ENCODE data around the gene MINK1.
"Not testable (repeated sequence)": the region's sequence is repeated elsewhere in the genome, so short reads cannot be mapped to it uniquely, and the experiment has no call there.

Gene MINK1

DNA sequence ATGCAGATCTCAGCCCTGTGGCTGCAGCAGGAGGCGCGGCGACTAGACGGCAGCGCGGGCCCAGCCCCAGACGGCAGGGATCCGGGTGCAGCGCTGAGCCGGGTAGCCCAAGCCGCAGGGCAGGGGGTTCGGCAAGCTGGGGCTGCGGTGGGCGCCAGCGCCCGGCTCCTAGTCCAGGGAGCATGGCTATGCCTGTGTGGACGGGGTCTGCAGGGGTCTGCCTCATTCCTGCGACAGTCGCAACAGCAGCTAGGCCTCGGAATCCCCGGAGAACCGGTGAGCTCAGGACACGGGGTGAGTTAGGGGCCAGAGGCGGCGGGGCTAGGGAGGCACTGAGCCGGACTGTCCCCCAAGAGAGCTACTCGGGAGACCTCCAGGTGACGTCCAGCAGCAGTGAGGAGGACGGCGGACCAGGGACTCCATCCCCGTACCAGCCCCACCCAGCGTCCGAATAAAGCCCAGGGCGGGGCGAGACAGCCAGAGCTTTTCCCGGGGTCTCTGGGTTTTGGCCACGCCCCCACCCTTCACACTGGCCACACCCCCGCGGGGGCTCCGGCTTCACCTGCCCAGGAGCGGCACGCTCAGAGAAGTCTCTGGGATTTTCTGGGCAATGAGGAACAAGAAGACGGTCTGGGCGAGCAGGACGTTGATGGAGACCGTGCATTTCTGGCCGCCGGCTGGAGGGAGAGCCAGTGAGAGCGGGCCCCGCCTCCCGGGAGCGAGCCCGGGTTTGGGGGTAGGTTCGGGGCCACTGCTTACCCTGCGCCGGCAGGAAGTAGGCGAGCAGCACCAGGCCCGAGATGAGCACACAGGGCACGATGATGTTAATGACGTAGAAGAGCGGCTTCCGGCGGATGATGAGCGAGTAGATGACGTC, 67.3 kb downstream of the MINK1 start:
- DNase-seq: peak; percentile 82 to 90

DNA sequence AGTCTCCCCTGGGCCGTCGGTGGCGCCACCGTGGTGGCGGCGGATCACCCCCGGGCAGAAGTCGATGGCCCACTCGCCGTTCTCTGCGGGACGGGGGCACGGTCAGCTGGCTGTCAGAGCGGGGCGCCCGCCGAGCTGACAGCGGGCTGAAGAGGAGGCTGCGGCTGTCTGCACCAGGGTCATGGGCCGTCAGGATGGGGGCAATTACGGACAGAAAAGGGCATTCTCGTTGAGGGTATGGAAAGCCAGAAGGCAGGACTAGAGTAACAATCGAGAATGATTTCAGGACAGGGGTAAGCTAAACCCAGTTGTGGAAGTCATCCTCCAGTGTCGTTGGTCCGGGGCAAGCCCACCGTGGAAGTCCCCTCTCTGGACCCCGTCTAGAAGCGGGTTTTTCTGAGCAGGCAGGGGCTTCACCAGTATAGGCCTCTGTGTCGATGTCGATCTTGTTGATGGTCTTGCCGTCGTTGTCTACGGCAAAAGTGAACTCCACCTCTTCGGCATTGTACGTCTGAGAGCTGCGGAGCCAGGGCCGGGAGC, 68.0 kb downstream of the MINK1 start:
- no peak for DNase-seq

DNA sequence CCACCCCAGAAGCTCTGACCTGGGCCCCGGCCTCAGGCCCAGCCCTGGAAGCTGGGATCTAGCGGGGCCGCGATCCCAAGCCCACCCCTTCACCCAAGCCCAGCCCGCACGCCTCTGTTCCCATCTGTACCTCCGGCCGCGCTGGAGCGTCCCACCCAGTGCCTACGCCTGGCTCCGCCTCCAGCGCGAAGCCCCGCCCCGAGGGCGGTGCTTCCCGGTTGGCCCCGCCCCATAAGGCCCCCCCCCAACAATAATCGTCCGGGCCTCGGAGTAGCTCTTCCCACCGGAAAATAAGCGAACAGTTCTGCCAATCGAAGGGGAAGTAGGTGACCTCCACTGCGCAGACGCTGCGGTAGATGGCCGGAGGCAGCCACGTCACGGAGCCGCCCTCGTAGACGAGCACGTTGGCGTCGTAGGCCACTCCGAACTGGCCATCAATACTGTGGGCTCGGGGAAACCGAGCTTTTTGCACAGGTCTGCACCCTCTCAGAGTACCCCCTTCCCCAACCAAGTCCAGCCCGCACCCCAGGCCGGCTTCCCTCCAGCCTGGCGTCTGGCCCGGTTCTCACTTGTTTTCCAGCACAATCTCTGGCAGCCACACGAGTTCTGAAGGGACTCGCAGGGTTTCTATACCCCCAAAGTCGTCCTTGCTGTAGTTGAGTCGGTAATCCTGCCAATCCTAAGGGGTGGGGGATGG, 68.7 kb downstream of the MINK1 start:
- peak; percentile 50 to 74 for DNase-seq

DNA sequence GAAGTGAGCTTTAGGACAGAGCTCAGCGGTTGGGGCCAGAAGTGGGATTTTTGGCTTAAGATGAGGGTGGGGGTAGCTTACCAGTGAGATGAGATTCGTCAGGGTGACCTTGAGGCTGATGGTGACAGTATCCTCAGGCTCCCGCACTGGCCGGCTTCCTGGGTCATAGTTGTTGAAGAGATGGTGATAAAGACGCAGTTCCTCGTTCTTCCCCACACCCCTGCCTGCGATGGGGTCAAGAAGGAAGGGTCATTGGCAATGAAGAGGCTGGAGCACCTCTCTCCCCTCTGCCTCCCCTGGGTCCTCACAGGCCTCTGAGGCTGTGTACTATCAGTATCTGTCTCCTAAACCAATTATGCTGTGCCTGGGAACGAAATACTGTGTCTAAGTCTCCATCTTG, 69.4 kb downstream of the MINK1 start:
- DNase-seq: no peak

DNA sequence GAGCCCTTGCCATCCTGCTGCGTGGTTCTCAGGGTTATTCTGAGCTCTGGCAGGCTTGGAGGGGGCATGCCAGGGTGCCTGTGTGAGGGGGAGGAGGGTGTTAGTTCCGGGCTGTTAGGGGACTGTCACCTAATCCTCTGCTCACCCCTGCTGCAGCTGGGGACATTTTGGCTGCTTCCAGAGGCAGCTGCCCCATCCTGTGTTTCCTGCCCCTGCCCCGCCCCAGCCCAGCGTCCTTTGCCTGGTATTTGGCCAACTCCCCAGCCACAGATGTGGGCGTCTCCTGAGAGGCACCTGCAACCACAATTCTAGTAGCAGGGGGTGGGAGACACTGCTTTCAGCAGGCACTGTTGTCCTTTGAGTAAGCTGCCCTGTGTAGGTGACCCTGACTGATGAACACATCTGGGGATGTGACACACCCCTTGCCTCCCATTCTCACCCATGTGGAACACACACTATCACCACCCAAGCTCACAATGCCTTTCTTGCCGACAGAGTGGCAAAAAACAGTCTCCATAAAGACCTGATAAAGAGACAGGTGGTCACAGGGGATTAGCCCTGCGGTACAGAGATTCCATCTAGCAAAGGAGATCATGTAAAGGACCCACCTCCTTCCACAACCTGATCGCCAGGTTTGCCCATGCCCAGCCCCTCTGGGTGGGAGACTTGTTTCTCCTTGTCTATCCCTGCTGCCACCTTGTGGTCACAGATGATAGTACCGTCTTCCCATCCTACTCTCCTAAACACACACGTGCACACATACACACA, 70.1 kb downstream of the MINK1 start, which contains the start of gene CHRNE:
CHRNE (minus strand) TSS at position 48 of the 768 bp plus-strand sequence; CDS start at position 13, 35 bp downstream.
- DNase-seq: peak; percentile 82 to 84

DNA sequence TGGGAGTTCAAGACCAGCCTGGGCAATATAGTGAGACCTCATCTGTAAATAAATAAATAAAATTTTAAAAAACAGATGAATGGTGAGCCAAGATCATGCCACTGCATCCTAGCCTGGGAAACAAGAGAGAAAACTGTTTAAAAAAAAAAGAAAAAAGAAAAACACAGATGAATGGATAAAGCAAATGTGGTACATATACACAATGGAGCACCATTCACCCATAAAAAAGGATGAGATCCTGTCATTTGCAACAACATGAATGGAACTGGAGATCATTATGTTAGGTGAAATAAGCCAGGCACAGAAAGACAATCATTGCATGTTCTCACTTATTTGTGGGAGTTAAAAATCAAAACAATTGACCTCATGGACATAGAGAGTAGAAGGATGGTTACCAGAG, 73.5 kb downstream of the MINK1 start:
- DNase-seq: not testable (repeated sequence)

DNA sequence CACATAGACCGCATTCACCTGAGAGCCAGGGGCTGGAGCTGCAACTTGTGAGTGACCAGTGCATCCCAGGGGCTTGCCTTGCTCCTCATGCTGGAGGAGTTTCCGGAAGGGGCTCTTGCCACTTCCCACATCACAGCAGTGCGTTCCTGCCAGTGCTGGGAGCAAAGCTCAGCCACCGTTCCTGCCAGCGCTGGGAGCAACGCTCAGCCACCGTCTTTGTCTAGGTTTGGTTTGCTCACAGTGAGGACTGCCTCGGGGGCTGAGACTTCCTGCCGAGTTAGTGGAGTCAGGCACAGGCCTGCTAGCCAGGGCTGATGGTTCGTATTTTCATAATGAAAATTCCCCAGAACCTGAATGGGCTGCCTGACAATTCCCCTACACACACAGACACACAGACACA, 75.2 kb downstream of the MINK1 start:
- no peak for DNase-seq

DNA sequence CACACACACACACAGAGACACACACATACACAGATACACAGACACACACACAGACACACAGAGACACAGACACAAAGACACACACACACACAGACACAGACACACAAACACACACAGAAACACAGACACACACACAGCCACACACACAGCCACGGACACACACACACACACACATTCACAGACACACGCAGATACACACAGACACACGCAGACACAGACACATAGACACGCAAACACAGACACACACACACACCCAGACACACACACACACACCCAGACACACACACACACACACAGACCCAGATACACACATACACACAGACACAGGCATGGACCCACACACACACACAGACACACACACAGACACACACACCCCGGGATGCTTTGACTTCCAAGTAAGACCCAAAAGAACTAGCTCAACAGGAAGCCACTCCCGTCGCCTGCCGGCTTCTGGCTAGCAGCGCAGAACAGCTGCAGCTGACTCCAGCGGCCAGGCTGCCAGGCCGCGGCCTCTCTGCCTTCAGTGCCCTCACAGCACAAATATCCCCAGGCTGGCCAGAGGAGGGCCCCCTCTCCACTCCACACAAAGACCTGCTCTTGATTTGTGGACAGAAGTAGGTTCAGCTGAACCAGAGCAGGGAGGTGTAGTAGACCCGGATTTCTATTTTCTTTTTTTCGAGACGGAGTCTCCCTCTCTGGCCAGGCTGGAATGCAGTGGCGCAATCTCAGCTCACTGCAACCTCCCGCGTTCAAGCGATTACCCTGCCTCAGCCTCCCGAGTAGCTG, 75.8 kb downstream of the MINK1 start:
- DNase-seq: peak; percentile 82 to 86

DNA sequence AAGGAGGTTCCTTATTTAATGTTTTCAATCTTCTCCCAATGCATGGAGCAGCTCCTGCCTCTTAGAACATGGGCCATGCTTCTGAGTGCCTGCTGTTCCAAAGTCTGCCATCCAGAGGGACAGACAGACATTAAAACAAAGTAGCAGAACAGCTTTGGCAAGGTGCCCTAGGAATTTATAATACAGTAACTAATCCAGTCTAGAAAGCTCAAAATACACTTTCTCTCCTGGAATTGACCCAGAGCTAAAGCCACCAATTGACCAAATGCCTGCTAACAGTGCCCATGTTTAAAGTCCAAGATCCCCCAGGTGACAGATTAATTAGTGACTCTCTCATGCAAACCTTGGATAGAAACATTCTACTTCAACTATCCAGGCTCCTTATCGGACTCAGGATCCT, 80.9 kb downstream of the MINK1 start:
- no peak for DNase-seq

DNA sequence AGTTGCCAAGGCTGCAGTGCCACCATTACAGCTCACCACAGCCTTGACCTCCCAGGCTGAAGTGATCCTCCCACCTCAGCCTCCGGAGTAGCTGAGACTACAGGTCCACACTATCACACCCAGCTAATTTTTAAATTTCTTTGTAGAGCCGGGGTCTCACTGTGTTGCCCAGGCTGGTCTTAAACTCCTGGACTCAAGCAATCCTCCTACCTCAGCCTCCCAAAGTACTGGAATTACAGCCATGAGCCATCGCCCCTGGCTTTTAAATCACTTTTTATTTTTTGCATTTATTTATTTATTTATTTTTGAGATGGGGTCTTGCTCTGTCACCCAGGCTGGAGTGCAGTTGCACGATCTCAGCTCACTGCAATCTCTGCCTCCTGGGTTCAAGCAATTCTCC, 81.4 kb downstream of the MINK1 start:
- DNase-seq: not testable (repeated sequence)

DNA sequence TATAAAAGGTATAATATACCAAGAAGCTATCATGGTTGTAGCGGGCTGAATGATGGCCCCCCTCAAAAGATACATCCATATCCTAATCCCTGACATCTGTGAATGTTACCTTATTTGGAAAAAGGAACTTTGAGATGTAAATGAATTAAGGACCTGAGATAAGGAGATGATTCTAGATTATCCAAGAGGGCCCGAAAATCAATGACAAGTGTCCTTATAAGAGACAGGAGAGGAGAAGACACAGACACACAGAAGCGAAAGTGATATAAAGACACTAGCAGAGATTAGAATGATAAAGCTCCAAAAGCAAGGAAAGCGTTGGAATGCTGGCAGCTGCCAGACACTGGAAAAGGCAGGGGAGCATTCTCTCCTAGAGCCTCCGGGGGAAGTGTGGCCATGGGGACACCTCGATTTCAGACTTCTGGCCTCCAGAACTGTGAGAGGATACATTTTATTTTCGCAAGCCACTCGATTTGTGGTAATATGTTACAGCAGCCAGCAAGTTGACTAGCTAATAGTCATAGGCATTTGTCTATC, 86.4 kb downstream of the MINK1 start:
- DNase-seq: no peak

DNA sequence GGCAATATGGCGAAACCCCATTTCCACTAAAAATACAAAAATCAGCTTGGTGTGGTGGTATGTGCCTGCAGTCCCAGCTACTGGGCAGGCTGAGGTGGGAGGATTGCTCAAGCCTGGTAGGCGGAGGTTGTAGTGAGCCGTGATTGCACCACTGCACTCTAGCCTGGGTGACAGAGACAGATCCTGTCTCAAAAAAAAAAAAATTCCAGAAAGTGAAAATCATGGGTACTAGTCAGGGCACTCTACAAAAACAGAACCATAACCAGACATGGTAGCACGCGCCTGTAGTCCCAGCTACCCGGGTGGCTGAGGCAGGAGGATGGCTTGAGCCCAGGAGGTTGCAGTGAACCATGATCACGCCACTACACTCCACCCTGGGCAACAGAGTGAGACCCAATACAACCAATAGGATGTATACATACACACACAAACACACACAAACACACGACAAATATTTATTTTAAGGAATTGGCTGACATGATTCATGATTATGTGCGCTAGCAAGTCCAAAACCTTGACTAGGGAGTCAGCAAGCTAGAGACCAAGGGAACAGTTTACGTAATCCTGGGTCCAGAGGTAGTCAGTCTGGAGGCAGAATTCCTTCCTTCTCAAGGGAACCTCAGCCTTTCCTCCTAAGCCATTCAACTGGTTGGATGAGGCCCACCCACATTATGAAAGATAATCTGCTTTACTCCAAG, 87.4 kb downstream of the MINK1 start:
- peak in 1 of 2 donors; percentile 54 for DNase-seq

DNA sequence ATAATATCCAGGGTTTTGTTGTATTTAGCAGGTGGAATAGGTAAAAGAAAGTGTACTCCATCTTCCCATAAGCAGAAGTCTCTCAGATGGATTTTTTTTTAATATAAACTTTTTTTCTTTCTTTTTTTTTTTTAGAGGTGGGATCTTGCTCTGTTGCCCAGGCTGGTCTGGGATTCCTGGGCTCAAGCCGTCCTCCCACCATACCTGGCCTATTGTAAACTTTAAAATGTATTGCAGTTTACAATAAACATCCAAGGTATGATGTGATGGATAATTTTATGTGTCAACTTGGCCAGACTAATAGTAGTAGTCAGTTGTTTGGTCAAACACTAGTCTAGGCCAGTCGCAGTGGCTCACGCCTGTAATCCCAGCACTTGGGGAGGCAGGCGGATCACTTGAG, 88.2 kb downstream of the MINK1 start:
- DNase-seq: no peak

DNA sequence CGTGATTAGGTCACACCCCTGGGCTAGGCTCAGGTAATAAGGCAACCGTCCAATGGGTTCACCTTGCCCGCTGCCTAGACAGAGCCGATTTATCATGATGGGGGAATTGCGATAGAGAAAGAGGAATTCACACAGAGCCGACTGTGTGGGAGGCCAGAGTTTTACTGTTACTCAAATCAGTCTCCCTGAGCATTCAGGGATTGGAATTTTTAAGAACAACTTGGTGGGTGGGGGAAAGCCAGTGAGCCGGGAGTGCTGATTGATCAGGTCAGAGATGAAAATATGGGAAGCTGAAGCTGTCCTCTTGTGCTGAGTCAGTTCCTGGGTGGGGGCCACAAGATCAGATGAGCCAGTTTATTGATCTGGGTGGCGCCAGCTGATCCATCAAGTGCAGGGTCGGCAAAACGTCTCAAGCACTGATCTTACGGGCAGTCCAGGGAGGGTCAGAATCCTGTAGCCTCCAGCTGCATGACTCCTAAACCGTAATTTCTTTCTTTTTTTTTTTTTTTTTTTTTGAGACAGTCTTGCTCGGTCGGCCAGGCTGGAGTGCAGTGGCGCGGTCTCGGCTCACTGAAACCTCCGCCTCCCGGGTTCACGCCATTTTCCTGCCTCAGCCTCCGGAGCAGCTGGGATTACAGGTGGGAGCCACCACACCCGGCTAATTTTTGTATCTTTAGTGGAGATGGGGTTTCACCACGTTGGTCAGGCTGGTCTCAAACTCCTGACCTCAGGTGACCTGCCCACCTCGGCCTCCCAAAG, 93.6 kb downstream of the MINK1 start:
- not testable (repeated sequence) for DNase-seq

DNA sequence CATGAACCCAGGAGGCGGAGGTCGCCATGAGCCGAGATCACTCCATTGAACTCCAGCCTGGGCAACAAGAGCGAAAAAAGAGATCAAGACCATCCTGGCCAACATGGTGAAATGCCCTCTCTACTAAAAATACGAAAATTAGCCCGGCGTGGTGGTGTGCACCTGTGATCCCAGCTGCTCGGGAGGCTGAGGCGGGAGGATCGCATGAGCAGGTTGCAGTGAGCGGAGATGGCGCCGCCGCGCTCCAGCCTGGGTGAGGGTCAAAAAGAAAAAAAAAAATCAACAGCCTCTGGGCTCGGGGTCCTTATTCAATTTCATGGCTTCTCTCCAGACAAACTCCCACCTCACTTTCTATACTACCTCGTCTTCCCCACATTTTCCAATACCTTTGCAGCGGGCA, 95.7 kb downstream of the MINK1 start:
- DNase-seq: no peak

DNA sequence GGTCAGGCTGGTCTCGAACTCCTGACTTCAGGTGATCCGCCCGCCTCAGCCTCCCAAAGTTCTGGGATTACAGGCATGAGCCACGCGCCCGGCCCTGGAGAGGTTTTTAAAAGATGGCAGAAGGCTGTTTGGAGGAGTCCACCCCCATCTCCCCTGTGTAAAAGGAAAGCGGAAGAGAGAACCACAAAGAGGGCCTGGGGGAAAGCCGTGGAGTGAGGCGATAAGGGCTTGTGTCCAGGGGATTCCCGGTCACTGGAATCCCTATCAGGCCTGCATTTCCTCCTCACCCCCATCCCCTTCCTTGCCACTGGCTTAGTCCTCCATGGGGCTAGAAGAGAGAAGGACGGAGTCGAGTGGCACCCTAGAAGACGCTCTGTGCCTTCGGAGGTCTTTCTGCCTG, 98.8 kb downstream of the MINK1 start, which contains the start of gene GP1BA:
GP1BA (plus strand) TSS at position 315 of the 400 bp plus-strand sequence. CDS start 328 bp downstream, outside the sequence.
- DNase-seq: no peak

DNA sequence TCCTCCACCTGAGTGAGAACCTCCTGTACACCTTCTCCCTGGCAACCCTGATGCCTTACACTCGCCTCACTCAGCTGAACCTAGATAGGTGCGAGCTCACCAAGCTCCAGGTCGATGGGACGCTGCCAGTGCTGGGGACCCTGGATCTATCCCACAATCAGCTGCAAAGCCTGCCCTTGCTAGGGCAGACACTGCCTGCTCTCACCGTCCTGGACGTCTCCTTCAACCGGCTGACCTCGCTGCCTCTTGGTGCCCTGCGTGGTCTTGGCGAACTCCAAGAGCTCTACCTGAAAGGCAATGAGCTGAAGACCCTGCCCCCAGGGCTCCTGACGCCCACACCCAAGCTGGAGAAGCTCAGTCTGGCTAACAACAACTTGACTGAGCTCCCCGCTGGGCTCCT, 99.6 kb downstream of the MINK1 start:
- no peak for DNase-seq

DNA sequence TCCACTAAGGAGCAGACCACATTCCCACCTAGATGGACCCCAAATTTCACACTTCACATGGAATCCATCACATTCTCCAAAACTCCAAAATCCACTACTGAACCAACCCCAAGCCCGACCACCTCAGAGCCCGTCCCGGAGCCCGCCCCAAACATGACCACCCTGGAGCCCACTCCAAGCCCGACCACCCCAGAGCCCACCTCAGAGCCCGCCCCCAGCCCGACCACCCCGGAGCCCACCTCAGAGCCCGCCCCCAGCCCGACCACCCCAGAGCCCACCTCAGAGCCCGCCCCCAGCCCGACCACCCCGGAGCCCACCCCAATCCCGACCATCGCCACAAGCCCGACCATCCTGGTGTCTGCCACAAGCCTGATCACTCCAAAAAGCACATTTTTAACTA, 100.5 kb downstream of the MINK1 start:
- DNase-seq: no peak

DNA sequence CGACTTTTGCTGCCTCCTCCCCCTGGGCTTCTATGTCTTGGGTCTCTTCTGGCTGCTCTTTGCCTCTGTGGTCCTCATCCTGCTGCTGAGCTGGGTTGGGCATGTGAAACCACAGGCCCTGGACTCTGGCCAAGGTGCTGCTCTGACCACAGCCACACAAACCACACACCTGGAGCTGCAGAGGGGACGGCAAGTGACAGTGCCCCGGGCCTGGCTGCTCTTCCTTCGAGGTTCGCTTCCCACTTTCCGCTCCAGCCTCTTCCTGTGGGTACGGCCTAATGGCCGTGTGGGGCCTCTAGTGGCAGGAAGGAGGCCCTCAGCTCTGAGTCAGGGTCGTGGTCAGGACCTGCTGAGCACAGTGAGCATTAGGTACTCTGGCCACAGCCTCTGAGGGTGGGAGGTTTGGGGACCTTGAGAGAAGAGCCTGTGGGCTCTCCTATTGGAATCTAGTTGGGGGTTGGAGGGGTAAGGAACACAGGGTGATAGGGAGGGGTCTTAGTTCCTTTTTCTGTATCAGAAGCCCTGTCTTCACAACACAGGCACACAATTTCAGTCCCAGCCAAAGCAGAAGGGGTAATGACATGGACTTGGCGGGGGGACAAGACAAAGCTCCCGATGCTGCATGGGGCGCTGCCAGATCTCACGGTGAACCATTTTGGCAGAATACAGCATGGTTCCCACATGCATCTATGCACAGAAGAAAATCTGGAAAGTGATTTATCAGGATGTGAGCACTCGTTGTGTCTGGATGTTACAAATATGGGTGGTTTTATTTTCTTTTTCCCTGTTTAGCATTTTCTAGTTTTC, 101.2 kb downstream of the MINK1 start:
- peak; percentile 24 to 29 for DNase-seq

Measured in CD4-positive, alpha-beta T cell treated with Interleukin-1 beta for 1 hour (primary cell).